B cell (primary cell): ENCODE measurements around the gene STK4. TPM values are rescaled to one million over a fixed set of nuclear protein-coding genes. Genes with fewer than 3 reads are reported as not detected.

Source experiments
- ATAC-seq: fragments of 200-7000 bp; cut with Tn5 transposase; one replicate; pipeline ENCODE4 v1.10.0; 2021; ENCODE audit warnings: low read depth, mild to moderate bottlenecking, moderate number of reproducible peaks, moderate library complexity
- CTCF ChIA-PET: fragments of 350-600 bp; sonication (Branson Sonifier 250); formaldehyde crosslinking; loops from one replicate; lab custom pipeline; 2021; ENCODE audit warnings: antibody characterized with exemption, inconsistent platforms; lab: Charles Lee
- POLR2A ChIA-PET: fragments of 350-600 bp; sonication (Branson Sonifier 250); formaldehyde crosslinking; loops from one replicate; lab custom pipeline; 2021; ENCODE audit warnings: antibody characterized with exemption; lab: Charles Lee
- DNase-seq: peaks from one replicate; pipeline ENCODE4 v3.0.0; 2013
- H2AFZ ChIP-seq: 2 replicates; pipeline ENCODE4 v1.6.1; 2012; ENCODE audit warnings: mild to moderate bottlenecking, low read depth, low read length; ENCODE audit not compliant: insufficient read depth, poor library complexity, severe bottlenecking
- H3K27ac ChIP-seq, 2 donors: 1 replicate in 1 of 2; 2 replicates in 1 of 2; pipeline ENCODE4 v1.5.1; 2012 to 2013; ENCODE audit warnings: low read length in 2 of 2, mild to moderate bottlenecking in 2 of 2, moderate library complexity in 1 of 2
- H3K27me3 ChIP-seq, 4 experiments: fragments of 200-600 bp in 1 of 4; sonication (generic) in 1 of 4; replicated peaks in 1 of 4; 1 replicate in 2 of 4; 2 replicates in 2 of 4; pipeline versions ENCODE4 v1.6.1 to v1.7.0; 2013 to 2016; ENCODE audit warnings: low read length in 3 of 4, mild to moderate bottlenecking in 2 of 4, mixed read lengths in 1 of 4, moderate library complexity in 1 of 4; ENCODE audit not compliant: insufficient read depth in 4 of 4, control insufficient read depth in 3 of 4; ENCODE audit errors: control extremely low read depth in 1 of 4
- H3K36me3 ChIP-seq, 2 experiments: replicated peaks in 1 of 2; 1 replicate in 1 of 2; 2 replicates in 1 of 2; pipeline versions ENCODE4 v1.6.1 to v1.7.1; 2013; ENCODE audit warnings: low read length in 1 of 2; ENCODE audit not compliant: insufficient read depth in 2 of 2, control insufficient read depth in 1 of 2; ENCODE audit errors: control extremely low read depth in 1 of 2, extremely low read depth in 1 of 2
- H3K4me1 ChIP-seq, 2 donors: fragments of 200-600 bp in 1 of 2; sonication (generic) in 1 of 2; 1 replicate in 1 of 2; 2 replicates in 1 of 2; pipeline versions ENCODE4 v1.5.1 to v1.6.1; 2013 to 2017; ENCODE audit warnings: low read length in 2 of 2; ENCODE audit not compliant: control insufficient read depth in 2 of 2, insufficient read depth in 2 of 2
- H3K4me2 ChIP-seq: replicated peaks from 2 replicates; pipeline ENCODE3; 2012; ENCODE audit warnings: mild to moderate bottlenecking, low read depth, low read length; ENCODE audit not compliant: poor library complexity, severe bottlenecking
- H3K4me3 ChIP-seq, 5 experiments: fragments of 200-600 bp in 1 of 5; sonication (generic) in 1 of 5; 1 replicate in 3 of 5; 2 replicates in 2 of 5; pipeline versions ENCODE4 v1.5.1 to v1.7.0; 2011 to 2016; ENCODE audit warnings: low read length in 4 of 5, mild to moderate bottlenecking in 4 of 5, low read depth in 2 of 5, control low read depth in 1 of 5, moderate library complexity in 1 of 5; ENCODE audit not compliant: insufficient read depth in 1 of 5; ENCODE audit errors: control extremely low read depth in 1 of 5, extremely low read depth in 1 of 5
- H3K79me2 ChIP-seq: fragments of 200-600 bp; sonication (generic); one replicate; pipeline ENCODE4 v1.6.0; 2016; ENCODE audit warnings: low read length; ENCODE audit not compliant: control insufficient read depth, insufficient read depth
- H3K9ac ChIP-seq: fragments of 200-600 bp; sonication (generic); 2 replicates; pipeline ENCODE4 v1.6.1; 2017; ENCODE audit warnings: mild to moderate bottlenecking, low read length, moderate library complexity
- H3K9me3 ChIP-seq, 3 donors: one replicate each; pipeline versions ENCODE4 v1.6.1 to v1.7.1; 2013; ENCODE audit warnings: low read length in 2 of 3; ENCODE audit not compliant: control insufficient read depth in 2 of 3, insufficient read depth in 1 of 3; ENCODE audit errors: control extremely low read depth in 1 of 3
- H4K20me1 ChIP-seq: 2 replicates; pipeline ENCODE4 v1.6.0; 2012; ENCODE audit warnings: mild to moderate bottlenecking, low read length; ENCODE audit not compliant: insufficient read depth, control insufficient read depth, poor library complexity, severe bottlenecking
- H3K27ac Mint-ChIP-seq: one replicate; pipeline ENCODE4 v1.8.0; 2021; ENCODE audit warnings: mixed read lengths
- H3K27me3 Mint-ChIP-seq: one replicate; pipeline ENCODE4 v1.8.0; 2021; ENCODE audit warnings: mixed read lengths
- H3K4me1 Mint-ChIP-seq: one replicate; pipeline ENCODE4 v1.8.0; 2021; ENCODE audit warnings: mixed read lengths
- H3K4me3 Mint-ChIP-seq: one replicate; pipeline ENCODE4 v1.8.0; 2021; ENCODE audit warnings: mixed read lengths
- H3K9me3 Mint-ChIP-seq: one replicate; pipeline ENCODE4 v1.8.0; 2022; ENCODE audit warnings: mixed read lengths; ENCODE audit not compliant: insufficient read depth
- EZH2 ChIP-seq: IDR thresholded peaks from 2 replicates; pipeline ENCODE4 v1.6.1; 2012; ENCODE audit warnings: borderline replicate concordance, low read depth, mild to moderate bottlenecking, moderate library complexity, low read length; ENCODE audit not compliant: insufficient read depth, poor library complexity, severe bottlenecking
- WGBS: methylation state at CpG from one replicate; pipeline ENCODE4 v1.1.5; 2013; ENCODE audit warnings: missing lambda C conversion rate; ENCODE audit not compliant: insufficient coverage; 5-methylcytosine and 5-hydroxymethylcytosine counted together
- intact Hi-C: fragments of 100-400 bp; cut with micrococcal nuclease; formaldehyde crosslinking; loops from one replicate; pipeline ENCODE4 v1.10.0; 2022
- polyA plus RNA-seq: library from polyadenylated mRNA; depleted of rRNA; stranded (reverse); fragments of >200 nt; gene quantifications from 2 replicates; pipeline ENCODE4 v1.2.3, GENCODE V29; 2012
- total RNA-seq, 2 donors: library from RNA; stranded (reverse); fragments of 120-200 nt in 1 of 2; gene quantifications; 1 replicate in 1 of 2; 2 replicates in 1 of 2; pipeline versions ENCODE4 v1.2.3 to v1.2.4, GENCODE V29; 2013 to 2022
- TF ChIP-seq, protein P1 (sequence below): fragments of 200-600 bp; IDR thresholded peaks from one replicate; pipeline ENCODE4 v1.8.0; 2022; ENCODE audit warnings: antibody characterized with exemption, mild to moderate bottlenecking

Gene STK4
- total and polyA plus RNA-seq, 2 donors (not counting 1 experiment from before 2014, with no cell fraction given) = 38.9 to 324 TPM

DNA sequence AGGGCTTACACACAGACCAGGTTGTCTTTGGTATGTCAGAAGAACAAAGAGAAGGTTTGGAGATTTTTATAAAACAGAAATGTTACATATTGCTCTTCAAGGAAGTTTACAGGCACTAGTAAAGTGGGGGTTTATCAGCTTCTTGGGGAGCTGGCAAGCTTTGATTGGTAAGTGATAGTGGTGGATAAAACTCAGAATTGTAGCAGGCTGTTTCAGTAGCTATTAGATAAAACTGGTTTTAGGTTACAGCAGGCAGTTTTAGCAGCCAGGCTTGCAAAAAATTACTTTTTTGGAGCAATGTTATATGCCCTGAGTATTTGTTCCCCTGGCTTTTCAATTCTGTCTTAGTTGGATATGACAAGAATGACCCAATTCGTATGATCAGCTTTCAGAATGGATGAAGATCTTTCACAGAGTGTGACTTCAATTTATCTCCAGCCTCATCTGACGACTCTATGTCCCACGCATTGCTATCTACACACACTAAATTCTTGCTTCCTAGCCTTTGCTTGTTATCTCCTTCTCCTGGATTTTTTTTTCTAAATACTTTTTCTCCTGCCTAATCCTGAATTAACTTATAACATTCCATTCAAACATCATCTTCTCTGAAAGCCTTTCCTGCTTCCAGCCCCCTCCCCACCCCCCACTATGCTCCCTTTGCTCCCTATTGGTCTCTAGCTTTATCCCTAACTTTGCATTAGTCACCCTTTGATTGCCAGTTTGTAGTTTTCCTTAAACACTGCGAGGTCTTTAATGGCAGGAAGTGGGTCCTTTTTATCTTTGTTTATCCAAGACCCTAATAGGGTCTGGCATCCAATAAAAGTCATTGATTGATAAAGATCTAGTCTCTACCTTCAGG, 5.1 kb upstream of the STK4 start:
- ChIA-PET POLR2A (interaction anchor here (1.4 to 2.0 kb wide), 2 partner anchors 10 to 18 kb away, joined by 7 to 9 read pairs; no protein-coding TSS in a partner anchor), CTCF (interaction anchor here (0.6 to 1.9 kb wide), 8 partner anchors 10 to 135 kb away, joined by 3 to 5 read pairs (median 3); partner anchors contain the start of gene PABPC1L)
- Mint-ChIP-seq H3K4me1 (peaks cover 55% of the 10 kb centered on the region), H3K27ac (no peak overlapping the region), H3K9me3 (no peaks in the 10 kb centered on the region), H3K4me3 (peak overlapping the region; percentile 32), H3K27me3 (no peaks in the 10 kb centered on the region)
- 100% methylated on average over 3 of the region's 4 CpGs for WGBS
- TF ChIP-seq, protein P1, sequence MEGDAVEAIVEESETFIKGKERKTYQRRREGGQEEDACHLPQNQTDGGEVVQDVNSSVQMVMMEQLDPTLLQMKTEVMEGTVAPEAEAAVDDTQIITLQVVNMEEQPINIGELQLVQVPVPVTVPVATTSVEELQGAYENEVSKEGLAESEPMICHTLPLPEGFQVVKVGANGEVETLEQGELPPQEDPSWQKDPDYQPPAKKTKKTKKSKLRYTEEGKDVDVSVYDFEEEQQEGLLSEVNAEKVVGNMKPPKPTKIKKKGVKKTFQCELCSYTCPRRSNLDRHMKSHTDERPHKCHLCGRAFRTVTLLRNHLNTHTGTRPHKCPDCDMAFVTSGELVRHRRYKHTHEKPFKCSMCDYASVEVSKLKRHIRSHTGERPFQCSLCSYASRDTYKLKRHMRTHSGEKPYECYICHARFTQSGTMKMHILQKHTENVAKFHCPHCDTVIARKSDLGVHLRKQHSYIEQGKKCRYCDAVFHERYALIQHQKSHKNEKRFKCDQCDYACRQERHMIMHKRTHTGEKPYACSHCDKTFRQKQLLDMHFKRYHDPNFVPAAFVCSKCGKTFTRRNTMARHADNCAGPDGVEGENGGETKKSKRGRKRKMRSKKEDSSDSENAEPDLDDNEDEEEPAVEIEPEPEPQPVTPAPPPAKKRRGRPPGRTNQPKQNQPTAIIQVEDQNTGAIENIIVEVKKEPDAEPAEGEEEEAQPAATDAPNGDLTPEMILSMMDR = no peak
- TF ChIP-seq EZH2 = no peak
- H3K79me2 ChIP-seq = peaks cover 71% of the 10 kb centered on the region
- no peaks in the 10 kb centered on the region for H3K9me3 ChIP-seq
- peak overlapping the region; percentile 79 for H3K4me2 ChIP-seq
- H3K36me3 ChIP-seq = peaks cover 1 to 11% of the 10 kb centered on the region in 2 experiments
- ATAC-seq = no peak
- peaks cover 39 to 53% of the 10 kb centered on the region in 2 donors for H3K4me1 ChIP-seq
- peak overlapping the region; percentile 74 for H2AFZ ChIP-seq
- peaks cover 16% of the 10 kb centered on the region for H4K20me1 ChIP-seq
- intact Hi-C loops = loop anchor here (2.0 to 10.0 kb wide), 4 partner anchors 18 to 456 kb away; partner anchors contain the start of genes PABPC1L, PIGT and PKIG
- no peaks in the 10 kb centered on the region for H3K27me3 ChIP-seq
- no peak for DNase-seq
- H3K4me3 ChIP-seq = no peak overlapping the region
- no peak overlapping the region for H3K9ac ChIP-seq
- no peak overlapping the region for H3K27ac ChIP-seq
